Liver (tissue), 3 donors: ENCODE data around the gene CAMLG.

Source experiments
- ATF3 ChIP-seq: IDR thresholded peaks from 2 replicates; pipeline ENCODE4 v1.6.1; 2016; ENCODE audit warnings: antibody characterized with exemption
- CTCF ChIP-seq: fragments of 150-350 bp; IDR thresholded peaks from 2 replicates; pipeline ENCODE4 v1.5.1; 2017; ENCODE audit warnings: improper control_type of control experiment, low read depth, low read length; ENCODE audit not compliant: missing input control
- EGR1 ChIP-seq, 2 donors: IDR thresholded peaks; 2 replicates each; pipeline ENCODE4 v1.6.1; 2016 to 2018; ENCODE audit warnings: antibody characterized with exemption in 2 of 2, low read depth in 2 of 2
- FOXA1 ChIP-seq: IDR thresholded peaks from 2 replicates; pipeline ENCODE4 v1.6.1; 2016; ENCODE audit warnings: antibody characterized with exemption
- GABPA ChIP-seq, 2 donors: IDR thresholded peaks in 1 of 2; conservative IDR thresholded peaks in 1 of 2; 2 replicates each; pipeline ENCODE4 v1.6.1; 2016; ENCODE audit warnings: antibody characterized with exemption in 2 of 2, mild to moderate bottlenecking in 1 of 2, moderate library complexity in 1 of 2
- JUND ChIP-seq, 2 donors: IDR thresholded peaks; 2 replicates each; pipeline ENCODE4 v1.6.1; 2016; ENCODE audit warnings: antibody characterized with exemption in 2 of 2
- MAX ChIP-seq: IDR thresholded peaks from 2 replicates; pipeline ENCODE4 v1.6.1; 2016; ENCODE audit warnings: antibody characterized with exemption
- RAD21 ChIP-seq, 2 donors: IDR thresholded peaks; 2 replicates each; pipeline ENCODE4 v1.6.1; 2016; ENCODE audit warnings: antibody characterized with exemption in 2 of 2, mild to moderate bottlenecking in 2 of 2
- REST ChIP-seq: IDR thresholded peaks from 2 replicates; pipeline ENCODE4 v1.6.1; 2016; ENCODE audit warnings: antibody characterized with exemption, mild to moderate bottlenecking
- TAF1 ChIP-seq: conservative IDR thresholded peaks from 2 replicates; pipeline ENCODE4 v1.6.1; 2016; ENCODE audit warnings: antibody characterized with exemption, mild to moderate bottlenecking
- YY1 ChIP-seq: IDR thresholded peaks from 2 replicates; pipeline ENCODE4 v1.6.1; 2016; ENCODE audit warnings: antibody characterized with exemption, mild to moderate bottlenecking
- ZBTB33 ChIP-seq: IDR thresholded peaks from 2 replicates; pipeline ENCODE4 v1.6.1; 2016; ENCODE audit warnings: antibody characterized with exemption
- donor health status: healthy.
- donor health status: healthy.

- TF ChIP-seq CTCF (no peak), FOXA1 (no peak), GABPA (IDR thresholded peaks at IDR 0.05 in 1 of 2, conservative IDR thresholded peaks at IDR 0.05 in 1 of 2) (no peak), JUND (IDR thresholded peaks at IDR 0.05) (no peak), TAF1 (no peak), MAX (no peak), ZBTB33 (no peak), ATF3 (no peak), RAD21 (IDR thresholded peaks at IDR 0.05) (no peak), YY1 (no peak), EGR1 (IDR thresholded peaks at IDR 0.05; ENCODE audit: low read depth in 2 of 2) (no peak), REST (no peak)
These were observed 2.7 kb downstream of the CAMLG start for GRCh38 chr5:134741052-134741451.
